ENCODE data around the gene GJD3. TPM values are rescaled to one million over a fixed set of nuclear protein-coding genes. Genes with fewer than 3 reads are reported as not detected.
A peak's percentile ranks its signal among the peaks of the same experiment; 100 is the strongest.

Gene GJD3
- total and polyA plus RNA-seq, 4 donors, result 0.36 to 0.61 (median 0.40) TPM; not detected in 1

- peak overlapping the region; percentile 19 for H3K4me3 ChIP-seq (ENCODE audit: low read depth, low read length)
- peaks cover 93% of the 10 kb centered on the region for H3K4me1 ChIP-seq (ENCODE audit: control insufficient read depth, insufficient read depth, low read length)
- 32% methylated on average over 16 of the region's 17 CpGs for WGBS (ENCODE audit: insufficient coverage)
- peak in 4 of 6 donors; percentile 61 to 94 (median 76) for DNase-seq (ENCODE audit: low read depth in 4 of 6, low spot score in 6 of 6)
- no peaks in the 10 kb centered on the region for H3K27me3 ChIP-seq (ENCODE audit: control insufficient read depth, insufficient read depth, low read length)
- peak overlapping the region; percentile 91 for H3K27ac ChIP-seq (ENCODE audit: low read depth, low read length)
- H3K9me3 ChIP-seq (ENCODE audit: control insufficient read depth, insufficient read depth, low read length), result no peaks in the 10 kb centered on the region
- H3K36me3 ChIP-seq (ENCODE audit: control insufficient read depth, insufficient read depth, low read length), result peaks cover 49% of the 10 kb centered on the region
Measured at GRCh38 chr17:40348562-40349476, 15.7 kb downstream of the GJD3 start.

GRCh38 chr17:40348136-40348504 is 16.4 kb downstream of the GJD3 start:
- DNase-seq (ENCODE audit: low read depth in 4 of 6, low spot score in 6 of 6), result no peak
- H3K27me3 ChIP-seq (ENCODE audit: control insufficient read depth, insufficient read depth, low read length), result no peaks in the 10 kb centered on the region
- peaks cover 42% of the 10 kb centered on the region for H3K36me3 ChIP-seq (ENCODE audit: control insufficient read depth, insufficient read depth, low read length)
- peaks cover 99% of the 10 kb centered on the region for H3K4me1 ChIP-seq (ENCODE audit: control insufficient read depth, insufficient read depth, low read length)
- H3K27ac ChIP-seq (ENCODE audit: low read depth, low read length), result peak overlapping the region; percentile 91
- WGBS (ENCODE audit: insufficient coverage), result no CpG with 5 or more reads among the region's 5 CpGs
- H3K9me3 ChIP-seq (ENCODE audit: control insufficient read depth, insufficient read depth, low read length), result no peaks in the 10 kb centered on the region
- peak overlapping the region; percentile 19 for H3K4me3 ChIP-seq (ENCODE audit: low read depth, low read length)

GRCh38 chr17:40347319-40348135 is 17.0 kb downstream of the GJD3 start:
- whole genome bisulfite sequencing (ENCODE audit: insufficient coverage), result 20% methylated on average over 1 of the region's 9 CpGs
- peak overlapping the region; percentile 19 for H3K4me3 ChIP-seq (ENCODE audit: low read depth, low read length)
- H3K9me3 ChIP-seq (ENCODE audit: control insufficient read depth, insufficient read depth, low read length), result no peaks in the 10 kb centered on the region
- no peaks in the 10 kb centered on the region for H3K27me3 ChIP-seq (ENCODE audit: control insufficient read depth, insufficient read depth, low read length)
- peaks cover 100% of the 10 kb centered on the region for H3K4me1 ChIP-seq (ENCODE audit: control insufficient read depth, insufficient read depth, low read length)
- peak in 2 of 6 donors; percentile 66 to 81 for DNase-seq (ENCODE audit: low read depth in 4 of 6, low spot score in 6 of 6)
- H3K36me3 ChIP-seq (ENCODE audit: control insufficient read depth, insufficient read depth, low read length), result peaks cover 36% of the 10 kb centered on the region
- H3K27ac ChIP-seq (ENCODE audit: low read depth, low read length), result peak overlapping the region; percentile 91

DNA sequence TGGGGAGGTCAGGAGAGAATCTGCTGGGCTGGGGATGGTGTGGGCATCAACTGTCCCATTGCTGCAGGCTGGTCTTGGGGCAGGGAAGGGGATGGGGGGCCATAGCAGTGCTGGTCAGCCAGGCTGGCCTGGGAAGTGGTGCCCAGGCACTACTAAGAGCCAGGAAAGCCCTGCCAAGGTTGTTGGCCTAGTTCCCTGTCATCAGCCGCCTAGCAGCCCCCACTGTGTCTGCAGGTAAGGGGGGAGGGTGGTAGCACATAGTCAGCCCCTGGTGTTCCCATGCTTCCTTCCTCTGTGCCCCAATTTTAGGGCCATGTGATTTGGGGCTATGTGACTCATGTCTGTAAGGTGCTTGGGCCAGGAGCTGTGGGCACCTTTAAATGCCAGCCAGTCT is 17.8 kb downstream of the GJD3 start:
- no peaks in the 10 kb centered on the region for H3K27me3 ChIP-seq (ENCODE audit: control insufficient read depth, insufficient read depth, low read length)
- peaks cover 97% of the 10 kb centered on the region for H3K4me1 ChIP-seq (ENCODE audit: control insufficient read depth, insufficient read depth, low read length)
- no peak overlapping the region for H3K4me3 ChIP-seq (ENCODE audit: low read depth, low read length)
- DNase-seq (ENCODE audit: low read depth in 4 of 6, low spot score in 6 of 6), result no peak
- no peaks in the 10 kb centered on the region for H3K9me3 ChIP-seq (ENCODE audit: control insufficient read depth, insufficient read depth, low read length)
- 20% methylated on average over 1 of the region's 1 CpG for WGBS (ENCODE audit: insufficient coverage)
- H3K27ac ChIP-seq (ENCODE audit: low read depth, low read length), result peak overlapping the region; percentile 91
- peaks cover 31% of the 10 kb centered on the region for H3K36me3 ChIP-seq (ENCODE audit: control insufficient read depth, insufficient read depth, low read length)

GRCh38 chr17:40345994-40346764 is 18.4 kb downstream of the GJD3 start:
- H3K4me1 ChIP-seq (ENCODE audit: control insufficient read depth, insufficient read depth, low read length), result peaks cover 93% of the 10 kb centered on the region
- WGBS (ENCODE audit: insufficient coverage), result 27% methylated on average over 4 of the region's 11 CpGs
- peak overlapping the region; percentile 91 for H3K27ac ChIP-seq (ENCODE audit: low read depth, low read length)
- peak overlapping the region; percentile 83 for H3K4me3 ChIP-seq (ENCODE audit: low read depth, low read length)
- no peaks in the 10 kb centered on the region for H3K9me3 ChIP-seq (ENCODE audit: control insufficient read depth, insufficient read depth, low read length)
- peak in 2 of 6 donors; percentile 32 to 68 for DNase-seq (ENCODE audit: low read depth in 4 of 6, low spot score in 6 of 6)
- H3K36me3 ChIP-seq (ENCODE audit: control insufficient read depth, insufficient read depth, low read length), result peaks cover 25% of the 10 kb centered on the region
- no peaks in the 10 kb centered on the region for H3K27me3 ChIP-seq (ENCODE audit: control insufficient read depth, insufficient read depth, low read length)

DNA sequence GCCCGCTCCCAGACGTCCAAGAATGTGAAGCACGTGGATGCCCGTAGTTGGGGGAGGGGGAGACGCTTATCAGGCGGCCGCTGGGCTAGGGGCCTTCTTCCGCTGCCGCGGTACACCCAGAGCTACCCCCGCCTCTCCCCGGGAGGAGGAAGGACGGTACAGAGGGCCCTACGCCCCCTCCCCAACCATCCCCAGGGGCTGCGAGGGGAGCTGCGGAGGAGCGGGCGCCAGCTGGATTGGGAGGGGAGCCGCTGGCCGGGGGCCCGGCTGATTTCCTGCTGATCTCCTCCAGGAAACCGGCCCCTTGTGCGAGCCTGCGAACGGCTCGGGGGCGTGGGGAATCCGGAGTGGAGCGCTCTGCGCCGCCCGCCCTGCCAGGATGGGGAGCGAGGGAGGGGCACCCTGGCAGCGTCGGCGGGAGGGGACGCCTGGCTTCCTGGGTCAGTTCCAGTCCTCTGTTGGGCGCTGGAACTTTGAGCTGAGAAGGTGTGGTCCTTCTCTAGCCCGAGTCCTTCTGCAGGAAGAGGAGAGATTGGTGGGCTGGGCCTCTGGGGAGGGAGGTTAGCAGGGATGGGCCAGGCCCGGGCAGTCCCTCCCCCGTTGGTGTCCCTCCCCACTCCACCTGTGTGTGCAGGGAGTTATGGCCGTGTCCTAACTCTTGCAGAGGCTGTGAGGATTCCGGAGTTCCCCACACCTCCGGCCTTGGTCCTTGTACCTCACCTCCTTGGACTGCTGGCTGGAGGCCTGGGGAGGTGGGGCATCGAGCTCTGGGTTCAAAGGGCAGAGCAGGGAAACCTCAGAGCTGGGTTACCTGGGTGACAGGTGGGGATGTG is 19.2 kb downstream of the GJD3 start:
- 0% methylated on average over 20 of the region's 45 CpGs for WGBS (ENCODE audit: insufficient coverage)
- H3K4me1 ChIP-seq (ENCODE audit: control insufficient read depth, insufficient read depth, low read length), result peaks cover 88% of the 10 kb centered on the region
- DNase-seq (ENCODE audit: low read depth in 4 of 6, low spot score in 6 of 6), result peak in 2 of 6 donors; percentile 85 to 90

DNA sequence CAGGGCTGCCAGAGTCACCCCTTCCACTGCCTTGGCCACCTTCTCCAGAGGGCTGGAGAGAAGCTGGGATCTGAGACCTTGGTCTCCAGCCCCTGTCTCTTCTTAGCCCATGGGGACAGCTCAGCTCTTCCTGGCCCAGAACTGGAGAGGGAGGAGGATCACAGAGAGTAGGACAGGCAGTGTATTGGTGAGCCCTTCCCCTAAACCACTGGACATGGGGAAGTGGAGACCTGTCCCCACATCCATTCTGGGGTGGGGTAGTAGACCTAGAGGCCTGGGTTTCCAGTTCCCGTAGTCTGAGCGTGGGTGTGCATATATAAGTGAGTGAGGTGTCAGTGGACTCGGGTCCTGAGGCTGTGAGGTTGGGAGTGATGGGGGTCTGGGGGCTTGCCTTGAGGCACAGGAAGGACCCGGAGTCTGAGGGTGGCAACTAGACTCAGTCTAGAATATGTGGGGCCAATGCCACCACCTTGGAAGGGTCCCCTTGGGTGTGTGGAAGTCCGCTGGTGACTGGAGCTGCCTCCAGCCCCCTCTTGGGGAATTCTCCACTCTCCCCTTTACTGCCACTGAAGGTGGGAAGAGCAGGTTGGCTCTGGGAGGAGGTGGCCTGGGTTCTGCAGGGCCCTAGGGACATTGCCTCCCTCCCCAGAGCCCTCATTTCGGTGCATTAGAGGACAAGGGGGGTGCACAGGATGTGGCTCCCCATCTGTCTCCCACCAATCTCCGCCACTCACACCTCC is 19.9 kb downstream of the GJD3 start:
- peak in 1 of 6 donors; percentile 9 for DNase-seq (ENCODE audit: low read depth in 4 of 6, low spot score in 6 of 6)
- H3K27ac ChIP-seq (ENCODE audit: low read depth, low read length), result peak overlapping the region; percentile 91
- 12% methylated on average over 3 of the region's 7 CpGs for WGBS (ENCODE audit: insufficient coverage)
- H3K4me1 ChIP-seq (ENCODE audit: control insufficient read depth, insufficient read depth, low read length), result peaks cover 80% of the 10 kb centered on the region
- H3K36me3 ChIP-seq (ENCODE audit: control insufficient read depth, insufficient read depth, low read length), result peaks cover 19% of the 10 kb centered on the region
- H3K4me3 ChIP-seq (ENCODE audit: low read depth, low read length), result peak overlapping the region; percentile 83
- no peaks in the 10 kb centered on the region for H3K9me3 ChIP-seq (ENCODE audit: control insufficient read depth, insufficient read depth, low read length)
- H3K27me3 ChIP-seq (ENCODE audit: control insufficient read depth, insufficient read depth, low read length), result no peaks in the 10 kb centered on the region

More for the DNA sequence above, 19.2 kb downstream of the GJD3 start:
- Histone ChIP-seq H3K9me3 (ENCODE audit: control insufficient read depth, insufficient read depth, low read length) (no peaks in the 10 kb centered on the region), H3K27ac (ENCODE audit: low read depth, low read length) (peak overlapping the region; percentile 91), H3K4me3 (ENCODE audit: low read depth, low read length) (peak overlapping the region; percentile 83), H3K27me3 (ENCODE audit: control insufficient read depth, insufficient read depth, low read length) (no peaks in the 10 kb centered on the region), H3K36me3 (ENCODE audit: control insufficient read depth, insufficient read depth, low read length) (peaks cover 24% of the 10 kb centered on the region)
